SK-N-MC (cell line): ENCODE results near the gene OR2AG2.

Source experiments
- EZH2 ChIP-seq: fragments of 200-600 bp; sonication (generic); IDR thresholded peaks from one replicate; pipeline ENCODE4 v1.6.1; 2017; ENCODE audit warnings: antibody characterized with exemption
- POLR2AphosphoS5 ChIP-seq: IDR thresholded peaks from 2 replicates; pipeline ENCODE4 v1.6.1; 2012; ENCODE audit warnings: mild to moderate bottlenecking, low read depth, low read length, borderline replicate concordance

- TF ChIP-seq EZH2 (no peak), POLR2AphosphoS5 (no peak)
Observed at GRCh38 chr11:6745018-6745417, 26.8 kb downstream of the OR2AG2 start.
